HCT116 (cell line): Measurements from ENCODE around the gene HBB. TPM values are rescaled to one million over a fixed set of nuclear protein-coding genes. Genes with fewer than 3 reads are reported as not detected.

Source experiments
- ATAC-seq: fragments of 200-7000 bp; cut with Tn5 transposase; 2 replicates; pipeline ENCODE4 v1.9.1; 2020; ENCODE audit warnings: mild to moderate bottlenecking, moderate library complexity
- BruUV-seq: library from RNA; stranded (reverse); fragments of 400-500 nt; replicated peaks from 2 replicates; lab custom pipeline; 2021; lab: Mats Ljungman, UMichigan
- CTCF ChIA-PET: fragments of 300-600 bp; sonication (Branson Sonifier 250); formaldehyde crosslinking; loops from one replicate; lab custom pipeline; 2021; ENCODE audit warnings: antibody characterized with exemption; lab: Charles Lee
- POLR2A ChIA-PET: fragments of 300-600, 350-600 bp; sonication (Branson Sonifier 250); formaldehyde crosslinking; loops from one replicate; lab custom pipeline; 2021; ENCODE audit warnings: antibody characterized with exemption; lab: Charles Lee
- RAD21 ChIA-PET, 2 experiments: fragments of 300-600 bp; sonication (Branson Sonifier 250); formaldehyde crosslinking; loops; one replicate each; lab custom pipeline; 2023; ENCODE audit warnings: low total read pairs in 2 of 2; ENCODE audit not compliant: uncharacterized antibody in 2 of 2, unreplicated experiment in 2 of 2, low non-redundant PET in 1 of 2; lab: Charles Lee
- DNase-seq: peaks from one replicate; pipeline ENCODE4 v3.0.0-alpha.2; 2010; ENCODE audit warnings: low read depth, low spot score
- H2AFZ ChIP-seq: fragments of 200-600 bp; shearing (Covaris generic), sonication (generic); 2 replicates; pipeline ENCODE4 v1.6.1; 2017; ENCODE audit warnings: low read depth, mixed run types, mixed read lengths, antibody characterized with exemption, low read length; ENCODE audit not compliant: poor library complexity, severe bottlenecking
- H3K27ac ChIP-seq: 2 replicates; pipeline ENCODE4 v1.5.1; 2012; ENCODE audit warnings: low read depth, low read length
- H3K27me3 ChIP-seq: fragments of 200-600 bp; sonication (generic); 2 replicates; pipeline ENCODE4 v1.6.1; 2016; ENCODE audit warnings: mixed run types, low read length, mixed read lengths; ENCODE audit not compliant: insufficient read depth
- H3K36me3 ChIP-seq, 2 experiments: fragments of 200-500 bp in 1 of 2; fragments of 200-600 bp in 1 of 2; sonication (Bioruptor generic) in 1 of 2; sonication (generic) in 1 of 2; 2 replicates each; pipeline versions ENCODE4 v1.5.1 to v1.6.1; 2014 to 2016; ENCODE audit warnings: low read length in 2 of 2, inconsistent platforms in 1 of 2, mixed read lengths in 1 of 2, mixed run types in 1 of 2; ENCODE audit not compliant: insufficient read depth in 2 of 2, control insufficient read depth in 1 of 2
- H3K4me1 ChIP-seq, 2 experiments: fragments of 200-600 bp in 1 of 2; sonication (generic) in 1 of 2; 2 replicates each; pipeline versions ENCODE4 v1.5.1 to v1.6.1; 2012 to 2017; ENCODE audit warnings: low read length in 2 of 2, inconsistent platforms in 1 of 2, mild to moderate bottlenecking in 1 of 2, mixed read lengths in 1 of 2, mixed run types in 1 of 2, moderate library complexity in 1 of 2; ENCODE audit not compliant: insufficient read depth in 2 of 2, control insufficient read depth in 1 of 2
- H3K4me2 ChIP-seq: fragments of 200-600 bp; sonication (generic); 2 replicates; pipeline ENCODE4 v1.6.1; 2017; ENCODE audit warnings: mixed run types, low read length, mixed read lengths
- H3K4me3 ChIP-seq, 2 experiments: fragments of 200-600 bp in 1 of 2; sonication (generic) in 1 of 2; replicated peaks in 1 of 2; 2 replicates each; pipeline ENCODE4 v1.5.1; 2011 to 2016; ENCODE audit warnings: low read length in 2 of 2, control low read depth in 1 of 2, low read depth in 1 of 2, mild to moderate bottlenecking in 1 of 2, mixed read lengths in 1 of 2, mixed run types in 1 of 2
- H3K79me2 ChIP-seq: fragments of 200-600 bp; sonication (generic); 2 replicates; pipeline ENCODE4 v1.6.1; 2017; ENCODE audit warnings: mild to moderate bottlenecking, mixed run types, low read length, moderate library complexity, mixed read lengths; ENCODE audit not compliant: insufficient read depth
- H3K9ac ChIP-seq: fragments of 200-600 bp; sonication (generic); 2 replicates; pipeline ENCODE4 v1.6.1; 2016; ENCODE audit warnings: low read length, mixed read lengths
- H3K9me2 ChIP-seq: fragments of 200-600 bp; sonication (generic), shearing (Covaris generic); 2 replicates; pipeline ENCODE4 v1.6.1; 2017; ENCODE audit warnings: mixed run types, mild to moderate bottlenecking, moderate library complexity; ENCODE audit not compliant: insufficient read depth
- H3K9me3 ChIP-seq, 2 experiments: fragments of 200-500 bp in 1 of 2; fragments of 200-600 bp in 1 of 2; sonication (Bioruptor generic) in 1 of 2; sonication (generic) in 1 of 2; 2 replicates each; pipeline ENCODE4 v1.6.1; 2014 to 2017; ENCODE audit warnings: low read length in 2 of 2, mixed read lengths in 2 of 2, inconsistent platforms in 1 of 2, low read depth in 1 of 2, mild to moderate bottlenecking in 1 of 2, mixed run types in 1 of 2, moderate library complexity in 1 of 2; ENCODE audit not compliant: control insufficient read depth in 1 of 2, insufficient read depth in 1 of 2
- H4K20me1 ChIP-seq: fragments of 200-600 bp; sonication (generic), shearing (Covaris generic); 2 replicates; pipeline ENCODE4 v1.6.1; 2017; ENCODE audit warnings: mixed run types, mild to moderate bottlenecking, moderate library complexity; ENCODE audit not compliant: insufficient read depth
- CEBPB ChIP-seq: IDR thresholded peaks from 2 replicates; pipeline ENCODE4 v1.6.1; 2012; ENCODE audit warnings: low read depth
- EGR1 ChIP-seq: IDR thresholded peaks from 2 replicates; pipeline ENCODE4 v1.6.1; 2012; ENCODE audit warnings: low read depth
- EZH2 ChIP-seq: fragments of 200-600 bp; sonication (generic); IDR thresholded peaks from 2 replicates; pipeline ENCODE4 v1.6.1; 2017; ENCODE audit warnings: antibody characterized with exemption, mixed run types
- EZH2phosphoT487 ChIP-seq: fragments of 200-600 bp; IDR thresholded peaks from 2 replicates; pipeline ENCODE4 v1.6.1; 2018; ENCODE audit warnings: antibody characterized with exemption, borderline replicate concordance
- FOSL1 ChIP-seq: IDR thresholded peaks from 2 replicates; pipeline ENCODE4 v1.6.1; 2012; ENCODE audit warnings: low read depth
- JUND ChIP-seq: IDR thresholded peaks from 2 replicates; pipeline ENCODE4 v1.6.1; 2012
- POLR2A ChIP-seq: IDR thresholded peaks from 2 replicates; pipeline ENCODE4 v1.7.0; 2011; ENCODE audit warnings: borderline replicate concordance; ENCODE audit not compliant: insufficient read depth, insufficient read length; ENCODE audit errors: extremely low read depth
- POLR2AphosphoS5 ChIP-seq: IDR thresholded peaks from 2 replicates; pipeline ENCODE4 v1.6.1; 2011; ENCODE audit warnings: mild to moderate bottlenecking, low read depth, low read length, moderate library complexity
- SRF ChIP-seq: IDR thresholded peaks from 2 replicates; pipeline ENCODE4 v1.6.1; 2012; ENCODE audit warnings: low read depth
- ZNF274 ChIP-seq: fragments of 200-500 bp; sonication (Bioruptor generic); IDR thresholded peaks from 2 replicates; pipeline ENCODE4 v1.6.1; 2014; ENCODE audit warnings: mild to moderate bottlenecking, low read depth, low read length, inconsistent platforms
- intact Hi-C: fragments of 100-400 bp; cut with micrococcal nuclease; formaldehyde crosslinking; loops from 2 replicates; pipeline ENCODE4 v1.10.0; 2022
- total RNA-seq: library from RNA; stranded (reverse); gene quantifications from one replicate; pipeline ENCODE4 v1.2.1, GENCODE V29; 2021; ENCODE audit not compliant: unreplicated experiment
- TF ChIP-seq, protein P1 (sequence below): IDR thresholded peaks from 2 replicates; pipeline ENCODE4 v1.6.1; 2011; ENCODE audit warnings: mild to moderate bottlenecking, low read length, moderate library complexity; ENCODE audit not compliant: insufficient replicate concordance; ENCODE audit errors: extremely low read depth
- TF ChIP-seq, protein P2 (sequence below): IDR thresholded peaks from 2 replicates; pipeline ENCODE4 v1.6.1; 2012; ENCODE audit warnings: low read depth

Gene HBB
- total RNA-seq, 1 experiment from 2014 or later, result not detected

DNA sequence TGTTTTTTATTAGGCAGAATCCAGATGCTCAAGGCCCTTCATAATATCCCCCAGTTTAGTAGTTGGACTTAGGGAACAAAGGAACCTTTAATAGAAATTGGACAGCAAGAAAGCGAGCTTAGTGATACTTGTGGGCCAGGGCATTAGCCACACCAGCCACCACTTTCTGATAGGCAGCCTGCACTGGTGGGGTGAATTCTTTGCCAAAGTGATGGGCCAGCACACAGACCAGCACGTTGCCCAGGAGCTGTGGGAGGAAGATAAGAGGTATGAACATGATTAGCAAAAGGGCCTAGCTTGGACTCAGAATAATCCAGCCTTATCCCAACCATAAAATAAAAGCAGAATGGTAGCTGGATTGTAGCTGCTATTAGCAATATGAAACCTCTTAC is 1.4 kb downstream of the HBB start:
- no peak overlapping the region for H3K4me2 ChIP-seq
- no peaks in the 10 kb centered on the region for H3K9me3 ChIP-seq
- ATAC-seq (no peak), DNase-seq (no peak)
- H3K4me3 ChIP-seq, result no peak overlapping the region
- H3K9ac ChIP-seq, result no peak overlapping the region
- intact Hi-C loops, result no loop called here
- H3K79me2 ChIP-seq, result no peaks in the 10 kb centered on the region
- RAD21 ChIA-PET, result no interaction called here
- H3K9me2 ChIP-seq, result no peaks in the 10 kb centered on the region
- H4K20me1 ChIP-seq, result no peaks in the 10 kb centered on the region
- H3K36me3 ChIP-seq, result no peaks in the 10 kb centered on the region
- POLR2A ChIA-PET, result no interaction called here
- no TSS peak for BruUV-seq
- H3K27me3 ChIP-seq, result no peaks in the 10 kb centered on the region
- CTCF ChIA-PET, result no interaction called here
- H3K4me1 ChIP-seq, result no peaks in the 10 kb centered on the region
- no peak for TF ChIP-seq EGR1
- no peak for TF ChIP-seq CEBPB
- TF ChIP-seq EZH2phosphoT487, result no peak
- TF ChIP-seq FOSL1, result no peak
- TF ChIP-seq JUND, result no peak
- TF ChIP-seq, protein P1, sequence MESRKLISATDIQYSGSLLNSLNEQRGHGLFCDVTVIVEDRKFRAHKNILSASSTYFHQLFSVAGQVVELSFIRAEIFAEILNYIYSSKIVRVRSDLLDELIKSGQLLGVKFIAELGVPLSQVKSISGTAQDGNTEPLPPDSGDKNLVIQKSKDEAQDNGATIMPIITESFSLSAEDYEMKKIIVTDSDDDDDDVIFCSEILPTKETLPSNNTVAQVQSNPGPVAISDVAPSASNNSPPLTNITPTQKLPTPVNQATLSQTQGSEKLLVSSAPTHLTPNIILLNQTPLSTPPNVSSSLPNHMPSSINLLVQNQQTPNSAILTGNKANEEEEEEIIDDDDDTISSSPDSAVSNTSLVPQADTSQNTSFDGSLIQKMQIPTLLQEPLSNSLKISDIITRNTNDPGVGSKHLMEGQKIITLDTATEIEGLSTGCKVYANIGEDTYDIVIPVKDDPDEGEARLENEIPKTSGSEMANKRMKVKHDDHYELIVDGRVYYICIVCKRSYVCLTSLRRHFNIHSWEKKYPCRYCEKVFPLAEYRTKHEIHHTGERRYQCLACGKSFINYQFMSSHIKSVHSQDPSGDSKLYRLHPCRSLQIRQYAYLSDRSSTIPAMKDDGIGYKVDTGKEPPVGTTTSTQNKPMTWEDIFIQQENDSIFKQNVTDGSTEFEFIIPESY, result no peak
- no peak for TF ChIP-seq SRF
- no peak for TF ChIP-seq EZH2
- TF ChIP-seq ZNF274, result no peak
- no peak for TF ChIP-seq POLR2A
- TF ChIP-seq, protein P2, sequence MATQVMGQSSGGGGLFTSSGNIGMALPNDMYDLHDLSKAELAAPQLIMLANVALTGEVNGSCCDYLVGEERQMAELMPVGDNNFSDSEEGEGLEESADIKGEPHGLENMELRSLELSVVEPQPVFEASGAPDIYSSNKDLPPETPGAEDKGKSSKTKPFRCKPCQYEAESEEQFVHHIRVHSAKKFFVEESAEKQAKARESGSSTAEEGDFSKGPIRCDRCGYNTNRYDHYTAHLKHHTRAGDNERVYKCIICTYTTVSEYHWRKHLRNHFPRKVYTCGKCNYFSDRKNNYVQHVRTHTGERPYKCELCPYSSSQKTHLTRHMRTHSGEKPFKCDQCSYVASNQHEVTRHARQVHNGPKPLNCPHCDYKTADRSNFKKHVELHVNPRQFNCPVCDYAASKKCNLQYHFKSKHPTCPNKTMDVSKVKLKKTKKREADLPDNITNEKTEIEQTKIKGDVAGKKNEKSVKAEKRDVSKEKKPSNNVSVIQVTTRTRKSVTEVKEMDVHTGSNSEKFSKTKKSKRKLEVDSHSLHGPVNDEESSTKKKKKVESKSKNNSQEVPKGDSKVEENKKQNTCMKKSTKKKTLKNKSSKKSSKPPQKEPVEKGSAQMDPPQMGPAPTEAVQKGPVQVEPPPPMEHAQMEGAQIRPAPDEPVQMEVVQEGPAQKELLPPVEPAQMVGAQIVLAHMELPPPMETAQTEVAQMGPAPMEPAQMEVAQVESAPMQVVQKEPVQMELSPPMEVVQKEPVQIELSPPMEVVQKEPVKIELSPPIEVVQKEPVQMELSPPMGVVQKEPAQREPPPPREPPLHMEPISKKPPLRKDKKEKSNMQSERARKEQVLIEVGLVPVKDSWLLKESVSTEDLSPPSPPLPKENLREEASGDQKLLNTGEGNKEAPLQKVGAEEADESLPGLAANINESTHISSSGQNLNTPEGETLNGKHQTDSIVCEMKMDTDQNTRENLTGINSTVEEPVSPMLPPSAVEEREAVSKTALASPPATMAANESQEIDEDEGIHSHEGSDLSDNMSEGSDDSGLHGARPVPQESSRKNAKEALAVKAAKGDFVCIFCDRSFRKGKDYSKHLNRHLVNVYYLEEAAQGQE, result no peak
- TF ChIP-seq POLR2AphosphoS5, result no peak
- no peak overlapping the region for H2AFZ ChIP-seq
- H3K27ac ChIP-seq, result no peak overlapping the region
